ENCODE measurements around the gene KIZ.

GRCh38 chr20:21241406-21241805 lies 115.5 kb downstream of the KIZ start:
- TF ChIP-seq CTCF (IDR thresholded peaks at IDR 0.05) (no peak), EZH2 (IDR thresholded peaks at IDR 0.05; ENCODE audit: borderline replicate concordance, insufficient read depth, low read depth, low read length, poor library complexity, severe bottlenecking) (no peak)
